Nephron (organoid): ENCODE data around the gene SHB.

Source experiments
- H3K27ac Mint-ChIP-seq, 3 experiments: 2 replicates each; pipeline ENCODE4 v1.8.0; 2020; ENCODE audit warnings: mixed read lengths in 3 of 3, mild to moderate bottlenecking in 2 of 3, moderate library complexity in 1 of 3
- H3K27me3 Mint-ChIP-seq: 2 replicates; pipeline ENCODE4 v1.8.0; 2021; ENCODE audit warnings: low read depth, mild to moderate bottlenecking, moderate library complexity, mixed read lengths
- H3K36me3 Mint-ChIP-seq: 2 replicates; pipeline ENCODE4 v1.8.0; 2020; ENCODE audit warnings: low read depth, mixed read lengths
- H3K4me1 Mint-ChIP-seq: 2 replicates; pipeline ENCODE4 v1.8.0; 2020; ENCODE audit warnings: mixed read lengths
- H3K4me3 Mint-ChIP-seq, 3 experiments: 2 replicates each; pipeline ENCODE4 v1.8.0; 2020; ENCODE audit warnings: mild to moderate bottlenecking in 3 of 3, mixed read lengths in 3 of 3, moderate library complexity in 2 of 3
- H3K9me3 Mint-ChIP-seq: 2 replicates; pipeline ENCODE4 v1.8.0; 2020; ENCODE audit warnings: mixed read lengths
- TF ChIP-seq, protein P1 (sequence below), 3 experiments: fragments of 200-600 bp; sonication (generic); IDR thresholded peaks; one replicate each; pipeline ENCODE4 v1.5.0; 2021; ENCODE audit warnings: antibody characterized with exemption in 3 of 3; ENCODE audit not compliant: unreplicated experiment in 3 of 3

Gene SHB

DNA sequence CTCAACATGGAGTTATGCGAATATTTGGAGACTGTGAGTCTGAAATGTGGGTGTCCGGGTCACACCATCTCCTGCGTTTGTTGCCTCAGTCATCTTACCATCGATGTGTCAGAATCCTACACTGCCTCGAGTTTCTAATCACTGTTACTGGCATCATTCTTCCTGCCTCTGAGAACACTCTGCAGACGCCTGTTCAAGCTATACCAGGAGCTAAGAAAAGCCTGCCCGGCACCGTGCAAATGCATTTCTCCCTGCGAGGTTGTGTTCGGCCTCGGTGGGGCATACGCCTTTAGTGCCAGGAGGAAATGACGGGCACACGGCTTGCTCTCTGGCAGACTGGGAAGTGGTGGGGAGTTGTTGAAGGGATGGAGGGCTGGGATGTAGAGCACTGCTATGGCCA, 133.9 kb downstream of the SHB start:
- Mint-ChIP-seq H3K9me3 (peaks cover 2% of the 10 kb centered on the region), H3K27ac (peak overlapping the region in 1 of 3 experiments; percentile 47), H3K4me1 (peaks cover 46% of the 10 kb centered on the region), H3K36me3 (peaks cover 8% of the 10 kb centered on the region), H3K27me3 (peaks cover 6% of the 10 kb centered on the region), H3K4me3 (no peak overlapping the region)
- TF ChIP-seq, protein P1, sequence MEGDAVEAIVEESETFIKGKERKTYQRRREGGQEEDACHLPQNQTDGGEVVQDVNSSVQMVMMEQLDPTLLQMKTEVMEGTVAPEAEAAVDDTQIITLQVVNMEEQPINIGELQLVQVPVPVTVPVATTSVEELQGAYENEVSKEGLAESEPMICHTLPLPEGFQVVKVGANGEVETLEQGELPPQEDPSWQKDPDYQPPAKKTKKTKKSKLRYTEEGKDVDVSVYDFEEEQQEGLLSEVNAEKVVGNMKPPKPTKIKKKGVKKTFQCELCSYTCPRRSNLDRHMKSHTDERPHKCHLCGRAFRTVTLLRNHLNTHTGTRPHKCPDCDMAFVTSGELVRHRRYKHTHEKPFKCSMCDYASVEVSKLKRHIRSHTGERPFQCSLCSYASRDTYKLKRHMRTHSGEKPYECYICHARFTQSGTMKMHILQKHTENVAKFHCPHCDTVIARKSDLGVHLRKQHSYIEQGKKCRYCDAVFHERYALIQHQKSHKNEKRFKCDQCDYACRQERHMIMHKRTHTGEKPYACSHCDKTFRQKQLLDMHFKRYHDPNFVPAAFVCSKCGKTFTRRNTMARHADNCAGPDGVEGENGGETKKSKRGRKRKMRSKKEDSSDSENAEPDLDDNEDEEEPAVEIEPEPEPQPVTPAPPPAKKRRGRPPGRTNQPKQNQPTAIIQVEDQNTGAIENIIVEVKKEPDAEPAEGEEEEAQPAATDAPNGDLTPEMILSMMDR (IDR thresholded peaks at IDR 0.05; ENCODE audit: unreplicated experiment in 3 of 3): no peak

DNA sequence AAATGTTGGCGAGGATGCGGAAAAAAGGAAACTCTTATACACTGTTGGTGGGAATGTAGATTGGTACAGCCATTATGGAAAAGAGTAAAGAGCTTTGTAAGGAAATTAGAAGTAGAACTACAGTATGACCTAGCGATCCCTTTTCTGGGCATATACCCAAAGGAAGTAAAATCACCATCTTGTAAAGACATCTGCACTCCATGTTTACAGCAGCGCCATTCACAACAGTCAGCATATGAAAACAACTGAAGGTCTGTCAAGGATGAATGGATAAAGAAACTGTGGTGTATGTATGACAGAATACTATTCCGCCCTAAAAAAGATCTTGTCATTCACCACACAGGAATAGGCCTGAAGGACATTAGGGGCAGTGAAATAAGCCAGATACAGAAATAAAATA, 137.4 kb downstream of the SHB start:
- Mint-ChIP-seq H3K27me3 (peaks cover 3% of the 10 kb centered on the region), H3K27ac (no peak overlapping the region), H3K4me1 (peaks cover 17% of the 10 kb centered on the region), H3K36me3 (peaks cover 15% of the 10 kb centered on the region), H3K9me3 (peaks cover 5% of the 10 kb centered on the region), H3K4me3 (no peak overlapping the region)
- TF ChIP-seq, protein P1 (IDR thresholded peaks at IDR 0.05; ENCODE audit: unreplicated experiment in 3 of 3): no peak

DNA sequence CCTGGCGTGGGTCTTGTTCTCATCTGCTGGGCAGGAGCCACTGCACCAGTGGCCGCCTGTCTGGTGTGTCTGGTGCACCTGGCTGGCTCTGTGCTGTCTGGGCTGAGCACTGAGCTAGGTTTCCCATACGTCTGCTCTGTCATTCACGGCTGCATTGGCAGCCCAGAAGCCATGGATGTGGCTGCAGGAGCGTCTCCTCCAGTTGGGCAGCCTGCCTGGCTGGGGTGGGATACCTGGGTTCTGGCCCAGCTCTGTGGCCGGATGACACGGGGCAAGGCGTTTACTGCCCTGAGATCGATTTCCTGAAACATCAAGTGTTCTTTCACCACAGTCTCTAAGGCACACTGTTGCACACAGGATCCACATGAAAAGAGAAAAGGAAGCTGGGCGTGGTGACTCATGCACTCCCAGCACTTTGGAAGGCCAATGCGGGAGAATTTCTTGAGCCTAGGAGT, 139.6 kb downstream of the SHB start:
- H3K4me3 Mint-ChIP-seq: no peak overlapping the region
- no peaks in the 10 kb centered on the region for H3K27me3 Mint-ChIP-seq
- TF ChIP-seq, protein P1 (IDR thresholded peaks at IDR 0.05; ENCODE audit: unreplicated experiment in 3 of 3): no peak
- H3K9me3 Mint-ChIP-seq: peaks cover 5% of the 10 kb centered on the region
- peaks cover 15% of the 10 kb centered on the region for H3K36me3 Mint-ChIP-seq
- H3K4me1 Mint-ChIP-seq: peaks cover 11% of the 10 kb centered on the region
- no peak overlapping the region for H3K27ac Mint-ChIP-seq

DNA sequence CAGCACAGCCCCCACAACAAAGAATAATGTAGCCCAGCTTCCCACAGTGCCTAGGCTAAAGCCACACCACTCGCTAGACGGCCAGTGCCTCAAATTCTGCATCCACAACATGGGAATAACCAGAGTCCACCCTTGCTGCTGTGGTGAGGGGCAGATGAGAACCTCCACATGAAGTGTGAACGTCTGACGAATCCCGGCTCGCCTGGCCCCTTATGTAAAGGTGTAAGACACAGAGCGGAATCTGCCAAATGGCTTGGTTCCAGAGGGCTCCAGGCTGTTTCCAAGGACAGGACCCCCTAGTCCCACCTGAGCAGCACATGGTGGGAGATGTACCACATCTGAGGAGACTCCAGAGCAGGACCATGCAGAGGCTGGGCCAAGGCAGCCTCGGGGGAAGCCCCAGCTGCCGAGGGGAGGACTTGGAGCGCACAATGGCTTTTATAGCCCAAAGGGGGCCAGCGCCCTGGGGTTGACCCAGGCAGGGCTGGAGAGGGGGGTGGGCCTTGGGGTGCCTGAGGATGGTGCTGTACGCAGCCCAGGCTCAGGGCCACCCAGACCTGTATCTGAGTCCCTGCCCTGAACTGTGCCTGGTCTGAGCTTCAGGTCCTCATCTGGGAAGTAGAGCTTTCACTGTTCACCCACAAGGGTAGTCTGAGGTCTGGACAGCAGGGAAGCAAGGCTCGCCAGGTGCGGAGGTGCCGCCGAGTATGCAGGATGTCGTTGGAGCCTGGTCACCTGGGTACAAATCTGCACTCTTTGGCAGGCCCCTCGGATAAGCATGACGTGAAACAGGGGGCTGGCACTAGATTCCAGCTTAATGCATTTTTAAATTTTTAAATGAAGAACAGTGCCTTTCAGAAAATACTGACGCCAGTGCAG, 140.2 kb downstream of the SHB start:
- peaks cover 5% of the 10 kb centered on the region for H3K9me3 Mint-ChIP-seq
- peaks cover 15% of the 10 kb centered on the region for H3K36me3 Mint-ChIP-seq
- no peak overlapping the region for H3K4me3 Mint-ChIP-seq
- TF ChIP-seq, protein P1 (IDR thresholded peaks at IDR 0.05; ENCODE audit: unreplicated experiment in 3 of 3): no peak
- peak overlapping the region in 1 of 3 experiments; percentile 57 for H3K27ac Mint-ChIP-seq
- no peaks in the 10 kb centered on the region for H3K27me3 Mint-ChIP-seq
- H3K4me1 Mint-ChIP-seq: peaks cover 14% of the 10 kb centered on the region

DNA sequence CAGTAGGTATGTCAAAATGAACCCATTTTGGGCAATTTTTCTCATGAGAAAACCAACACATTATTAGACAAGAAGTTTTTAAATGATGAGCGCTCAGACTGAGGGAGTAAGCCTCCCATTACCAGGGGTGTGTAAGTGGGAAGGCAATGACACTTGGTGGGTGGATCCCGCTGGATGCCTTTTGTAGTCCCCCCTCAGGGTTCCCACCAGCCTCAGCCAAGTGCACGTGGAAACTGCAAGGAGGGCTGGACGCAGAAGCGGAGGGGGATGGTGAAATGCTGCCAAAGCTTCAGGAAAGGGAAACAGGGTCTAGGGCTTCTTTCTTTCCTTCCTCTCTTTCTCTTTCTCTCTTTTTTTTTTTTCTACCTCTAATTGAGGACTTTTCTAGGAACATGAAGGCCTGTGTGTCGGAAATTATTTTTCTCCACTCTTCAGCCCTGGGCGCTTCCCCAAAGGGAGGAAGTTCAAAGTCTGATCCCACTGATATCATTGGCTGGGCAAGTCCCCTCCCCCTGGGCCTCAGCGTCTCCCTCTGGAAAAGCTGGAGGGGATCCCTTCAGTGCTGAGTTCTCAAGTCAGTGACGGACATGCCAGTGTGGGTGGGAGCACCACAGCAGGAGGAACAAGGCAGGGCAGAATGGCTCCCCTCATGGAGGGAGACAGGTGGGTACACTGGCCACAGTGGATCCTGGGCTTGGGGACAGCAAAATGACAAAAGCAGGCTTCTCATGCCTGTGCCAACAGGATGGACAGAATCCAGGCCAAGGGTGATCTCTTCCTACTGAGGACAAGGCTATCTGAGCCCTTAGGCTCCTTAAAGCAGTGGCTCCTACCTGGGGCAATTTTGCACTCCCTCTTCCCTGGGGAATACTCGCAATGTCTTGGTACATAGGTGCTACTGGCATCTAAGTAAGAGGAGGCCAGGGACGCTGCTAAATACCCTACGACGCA, 141.2 kb downstream of the SHB start:
- Mint-ChIP-seq H3K27me3 (no peaks in the 10 kb centered on the region), H3K4me3 (no peak overlapping the region)

More for the DNA sequence above, 141.2 kb downstream of the SHB start:
- peaks cover 15% of the 10 kb centered on the region for H3K36me3 Mint-ChIP-seq
- peaks cover 5% of the 10 kb centered on the region for H3K9me3 Mint-ChIP-seq
- peaks cover 21% of the 10 kb centered on the region for H3K4me1 Mint-ChIP-seq
- H3K27ac Mint-ChIP-seq: peak overlapping the region in 2 of 3 experiments; percentile 55 to 57
- TF ChIP-seq, protein P1 (IDR thresholded peaks at IDR 0.05; ENCODE audit: unreplicated experiment in 3 of 3): no peak
